Measurements from ENCODE around the gene SLC44A3. TPM values are rescaled to one million over a fixed set of nuclear protein-coding genes. Genes with fewer than 3 reads are reported as not detected.
A peak's percentile ranks its signal among the peaks of the same experiment; 100 is the strongest.
"Not testable (repeated sequence)": the region's sequence is repeated elsewhere in the genome, so short reads cannot be mapped to it uniquely, and the experiment has no call there.

Gene SLC44A3
- total RNA-seq, 4 donors from 2014 or later, result 20.6 to 60.5 (median 41.8) TPM

GRCh38 chr1:94940738-94941137 is 120.6 kb downstream of the SLC44A3 start:
- H3K4me1 ChIP-seq, result peaks cover 0 to 19% (median 6%) of the 10 kb centered on the region in 4 donors
- no peaks in the 10 kb centered on the region for H3K9me3 ChIP-seq
- intact Hi-C loops (cut with DNase I; ENCODE audit: low total_unique reads) (no loop called here), in situ Hi-C loops (cut with MboI; ENCODE audit: low pct_ligation_motif_present in 1 of 4, low pct_unique_long_range_greater_than_20kb in 1 of 4, low sequenced_read_pairs in 3 of 4) (loop anchor here in 1 of 4 donors (25.0 kb wide), 1 partner anchor 97 kb away; no protein-coding TSS in a partner anchor)
- TF ChIP-seq POLR2A (IDR thresholded peaks at IDR 0.05) (no peak), POLR2AphosphoS5 (IDR thresholded peaks at IDR 0.05) (no peak), EP300 (IDR thresholded peaks at IDR 0.05; ENCODE audit: low read depth) (no peak), CTCF (IDR thresholded peaks at IDR 0.05) (no peak)
- WGBS, 2 donors (ENCODE audit: low coverage in 1 of 2), result 94 to 95% methylated on average over 3 of the region's 3 CpGs
- no peak for DNase-seq
- H3K36me3 ChIP-seq, result no peaks in the 10 kb centered on the region
- H3K27ac ChIP-seq, result no peak overlapping the region
- H3K27me3 ChIP-seq, result no peaks in the 10 kb centered on the region
- H3K4me3 ChIP-seq, result no peak overlapping the region

DNA sequence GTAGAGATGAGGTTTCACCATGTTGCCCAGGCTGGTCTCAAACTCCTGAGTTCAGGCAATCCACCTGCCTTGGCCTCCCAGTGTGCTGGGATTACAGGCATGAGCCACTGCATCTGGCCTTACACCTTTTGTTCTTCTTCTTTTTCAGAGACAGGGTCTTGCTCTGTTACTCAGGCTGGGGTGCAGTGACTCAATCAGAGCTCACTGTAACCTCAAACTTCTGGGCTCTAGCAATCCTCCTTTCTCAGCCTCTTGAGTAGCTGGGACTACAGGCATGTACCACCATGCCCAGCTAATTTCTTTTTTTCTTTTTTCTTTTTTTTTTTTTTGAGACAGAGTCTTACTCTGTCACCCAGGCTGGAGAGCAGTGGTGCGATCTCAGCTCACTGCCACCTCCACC is 121.3 kb downstream of the SLC44A3 start:
- H3K27ac ChIP-seq, result peak overlapping the region in 2 of 4 donors; percentile 38 to 58
- H3K4me3 ChIP-seq; H3K9me3 ChIP-seq; H3K36me3 ChIP-seq; intact Hi-C loops (cut with DNase I; ENCODE audit: low total_unique reads); DNase-seq; H3K27me3 ChIP-seq: not testable (repeated sequence)
- peaks cover 2 to 15% (median 9%) of the 10 kb centered on the region in 4 donors for H3K4me1 ChIP-seq
- in situ Hi-C loops (cut with MboI; ENCODE audit: low pct_ligation_motif_present in 1 of 4, low pct_unique_long_range_greater_than_20kb in 1 of 4, low sequenced_read_pairs in 3 of 4), result loop anchor here in 1 of 4 donors (25.0 kb wide), 1 partner anchor 96 kb away; no protein-coding TSS in a partner anchor
- WGBS, 2 donors (ENCODE audit: low coverage in 1 of 2), result 60 to 95% methylated on average over 1 of the region's 1 CpG

DNA sequence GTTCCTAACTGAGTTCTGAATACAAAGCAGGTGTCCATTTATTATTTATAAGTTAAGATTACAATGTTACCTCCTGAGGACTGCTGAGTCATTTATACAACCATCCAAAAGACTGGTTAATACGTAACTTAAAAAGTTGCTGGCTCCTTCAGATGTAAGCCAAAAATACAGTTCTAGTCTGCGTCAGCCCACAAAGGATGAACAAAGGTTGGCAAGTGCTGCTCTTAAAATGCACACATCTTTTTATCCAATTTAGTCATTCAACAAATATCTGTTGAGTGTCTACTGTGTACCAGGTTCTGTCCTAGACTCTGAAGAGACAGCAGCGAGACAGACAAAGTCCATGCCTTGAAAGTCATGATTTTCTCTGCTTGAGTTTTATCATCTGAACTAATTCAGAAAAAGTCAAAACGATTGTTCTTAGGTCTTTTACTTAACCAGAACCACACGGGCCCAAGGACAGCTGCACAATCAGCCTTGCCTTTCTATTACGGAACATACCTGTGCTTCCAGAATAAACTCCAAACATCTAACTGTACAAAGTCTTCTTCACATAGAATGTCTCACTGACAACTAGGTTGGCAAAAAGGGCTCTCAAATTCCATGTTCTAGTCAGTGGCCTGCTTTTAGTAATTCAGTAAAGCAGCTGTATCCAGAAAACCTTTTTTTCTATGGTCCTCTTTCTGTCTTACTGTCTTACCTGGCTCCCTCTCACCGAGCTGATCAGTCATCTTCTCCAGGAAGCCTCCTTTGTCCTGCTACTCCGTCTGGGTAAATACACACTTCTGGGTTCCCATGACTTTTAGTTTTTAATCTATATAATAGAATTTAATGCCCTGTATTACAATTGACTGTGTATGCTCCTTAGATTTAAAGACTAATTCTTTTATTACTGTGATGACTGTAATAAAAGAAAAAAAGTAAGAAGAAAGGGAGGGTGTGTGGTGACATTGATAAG is 122.3 kb downstream of the SLC44A3 start:
- Histone ChIP-seq H3K4me1 (peaks cover 12 to 22% (median 19%) of the 10 kb centered on the region in 4 donors), H3K27me3 (no peaks in the 10 kb centered on the region), H3K27ac (peak overlapping the region in 3 of 4 donors; percentile 28 to 58 (median 38)), H3K9me3 (no peaks in the 10 kb centered on the region), H3K4me3 (no peak overlapping the region), H3K36me3 (no peaks in the 10 kb centered on the region)
- in situ Hi-C loops (cut with MboI; ENCODE audit: low pct_ligation_motif_present in 1 of 4, low pct_unique_long_range_greater_than_20kb in 1 of 4, low sequenced_read_pairs in 3 of 4), result loop anchor here in 1 of 4 donors (25.0 kb wide), 1 partner anchor 95 kb away; no protein-coding TSS in a partner anchor
- WGBS, 2 donors (ENCODE audit: low coverage in 1 of 2), result 34 to 45% methylated on average over 5 to 8 of the region's 8 CpGs
- DNase-seq, result no peak
- no peak for TF ChIP-seq POLR2AphosphoS5 (IDR thresholded peaks at IDR 0.05)
- no peak for TF ChIP-seq CTCF (IDR thresholded peaks at IDR 0.05)
- TF ChIP-seq EP300 (IDR thresholded peaks at IDR 0.05; ENCODE audit: low read depth), result no peak
- TF ChIP-seq POLR2A (IDR thresholded peaks at IDR 0.05), result no peak
- intact Hi-C loops (cut with DNase I; ENCODE audit: low total_unique reads), result no loop called here

Other genes with a start within 250 kb of the SLC44A3 start
- 10 to 100 TPM; 22.4 to 96.2 (median 59.7) TPM for gene CNN3, start 106.8 kb downstream of the SLC44A3 start, total RNA-seq

Measured in transverse colon (tissue), 4 donors.